ENCODE data around the gene FA2H.
"Not testable (repeated sequence)": the region's sequence is repeated elsewhere in the genome, so short reads cannot be mapped to it uniquely, and the experiment has no call there.

The FA2H gene

GRCh38 chr16:74725651-74726455, 48.8 kb downstream of the FA2H start:
- in situ Hi-C loops (cut with HindIII; ENCODE audit: low sequenced_read_pairs), result no loop called here

GRCh38 chr16:74724820-74725549, 49.6 kb downstream of the FA2H start:
- in situ Hi-C loops (cut with HindIII; ENCODE audit: low sequenced_read_pairs), result no loop called here

DNA sequence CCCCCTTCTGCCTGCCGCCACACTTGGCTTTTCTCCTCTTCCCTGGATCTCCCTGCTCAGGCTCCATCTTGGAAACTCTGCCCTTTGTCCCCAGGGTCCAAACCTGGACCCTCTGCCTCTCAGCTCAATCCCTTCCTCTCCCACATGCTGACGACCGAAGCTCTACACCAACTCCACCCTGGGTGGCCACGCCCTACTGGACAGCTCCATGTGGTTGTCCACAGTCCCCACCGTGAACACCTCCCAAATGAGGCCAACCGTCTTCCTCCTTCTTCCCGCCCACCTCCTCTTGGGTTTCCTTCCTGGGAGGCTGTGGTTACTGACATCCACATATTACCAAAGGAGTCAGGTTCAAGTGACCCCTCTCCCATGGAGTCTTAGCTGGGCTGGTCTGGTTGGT, 51.4 kb downstream of the FA2H start:
- in situ Hi-C loops (cut with HindIII; ENCODE audit: low sequenced_read_pairs), result no loop called here

DNA sequence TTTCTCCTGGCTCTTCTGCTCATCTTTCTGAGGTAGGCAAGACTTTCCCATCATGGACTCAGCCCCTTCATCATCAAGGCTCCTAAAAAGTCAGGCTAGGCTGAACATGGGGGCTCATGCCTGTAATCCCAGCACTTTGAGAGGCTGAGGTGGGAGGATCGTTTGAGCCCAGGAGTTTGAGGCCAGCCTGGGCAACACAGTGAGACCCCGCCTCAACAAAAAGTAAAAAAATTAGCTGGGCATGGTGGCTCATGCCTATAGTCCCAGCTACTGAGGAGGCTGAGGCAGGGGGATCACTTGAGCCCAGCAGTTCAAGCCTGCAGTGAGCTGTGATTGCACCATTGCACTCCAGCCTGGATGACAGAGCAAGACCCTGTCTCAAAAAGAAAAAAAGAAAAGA, 52.5 kb downstream of the FA2H start:
- in situ Hi-C loops (cut with HindIII; ENCODE audit: low sequenced_read_pairs), result not testable (repeated sequence)

DNA sequence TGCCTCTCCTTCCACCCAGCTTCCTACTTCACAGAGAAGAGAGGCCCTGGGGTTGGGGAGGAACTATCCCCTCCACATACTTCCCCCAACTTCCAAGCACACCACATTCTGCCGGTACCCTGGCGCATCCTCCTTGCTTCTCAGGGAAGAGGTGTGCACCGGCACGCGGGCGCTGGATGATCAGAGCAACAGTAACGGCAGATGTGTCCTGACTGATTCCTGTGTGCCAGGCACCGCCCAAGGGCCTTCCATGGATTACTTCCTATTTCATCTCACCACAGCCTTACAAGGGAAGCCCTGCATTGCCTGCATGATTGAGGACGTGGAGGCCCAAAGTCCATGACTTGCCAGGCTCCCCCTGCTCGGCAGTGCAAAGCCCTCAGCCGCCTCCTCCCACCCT, 52.9 kb downstream of the FA2H start:
- in situ Hi-C loops (cut with HindIII; ENCODE audit: low sequenced_read_pairs), result no loop called here

- in situ Hi-C loops (cut with HindIII; ENCODE audit: low sequenced_read_pairs), result no loop called here
Measured at GRCh38 chr16:74720579-74720978, 54.0 kb downstream of the FA2H start.

DNA sequence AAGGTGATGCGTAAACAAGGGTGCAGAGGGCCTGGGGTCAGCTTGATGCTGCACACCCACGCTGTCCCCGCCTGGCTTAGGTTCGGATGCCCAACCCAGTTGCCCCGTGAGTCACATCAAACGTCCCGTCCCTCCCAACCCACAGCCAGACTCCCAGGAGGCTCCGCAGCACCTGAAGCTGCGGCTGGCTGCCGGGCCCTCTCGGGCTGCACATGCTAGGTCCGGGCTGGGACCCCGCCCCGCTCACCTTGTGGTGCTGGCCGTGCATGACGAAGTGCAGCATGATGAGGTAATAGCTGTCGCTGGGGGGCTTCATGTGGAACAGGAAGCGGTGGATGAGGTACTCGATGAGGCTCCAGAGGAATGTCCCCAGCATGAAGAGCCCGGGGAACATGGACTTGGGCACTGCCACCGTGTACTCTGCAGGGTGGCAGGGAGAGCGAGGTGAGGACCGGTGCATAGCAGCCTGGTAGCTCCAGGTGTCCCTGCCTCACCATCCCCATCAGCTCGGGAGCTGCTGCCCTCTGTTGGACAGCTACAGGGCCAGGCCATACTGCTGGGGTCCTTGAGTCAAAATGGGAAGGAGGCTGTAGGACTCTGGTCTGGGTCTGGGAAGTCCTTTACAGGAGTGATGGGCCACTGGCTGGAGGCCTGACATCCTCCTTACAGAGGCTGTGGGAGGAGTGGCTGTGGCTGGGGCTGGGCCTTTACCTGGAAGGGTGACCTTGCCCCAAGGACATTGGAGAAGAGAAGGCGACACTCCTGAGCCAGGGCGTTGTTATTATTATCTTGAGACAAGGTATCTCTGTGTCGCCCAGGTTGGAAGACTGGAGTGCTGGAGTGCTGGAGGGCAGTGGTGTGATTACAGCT, 55.6 kb downstream of the FA2H start:
- in situ Hi-C loops (cut with HindIII; ENCODE audit: low sequenced_read_pairs), result no loop called here

DNA sequence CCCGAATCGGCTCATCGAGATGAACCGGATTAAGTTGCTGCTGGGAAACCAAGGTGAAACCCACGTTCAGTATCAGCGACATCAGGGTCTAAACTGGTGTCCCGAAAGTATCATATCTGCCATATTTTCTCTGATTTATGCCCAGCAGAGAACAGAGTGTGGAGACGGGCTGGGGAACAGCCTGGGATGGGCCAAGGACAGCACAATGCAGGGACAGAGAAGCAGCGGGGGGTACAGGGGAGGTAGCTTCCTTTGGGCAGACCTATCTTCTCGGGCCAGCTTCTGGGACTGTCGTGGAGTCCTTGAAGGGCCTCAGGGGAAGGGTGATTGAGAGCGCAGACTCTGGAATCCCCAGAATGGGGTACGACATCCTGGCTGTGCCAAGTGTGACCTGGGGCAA, 56.5 kb downstream of the FA2H start:
- in situ Hi-C loops (cut with HindIII; ENCODE audit: low sequenced_read_pairs), result no loop called here

- in situ Hi-C loops (cut with HindIII; ENCODE audit: low sequenced_read_pairs), result no loop called here
Measured at GRCh38 chr16:74717367-74717766, 57.3 kb downstream of the FA2H start.

- in situ Hi-C loops (cut with HindIII; ENCODE audit: low sequenced_read_pairs), result no loop called here
Measured at GRCh38 chr16:74716355-74716754, 58.3 kb downstream of the FA2H start.

GRCh38 chr16:74713876-74714275, 60.7 kb downstream of the FA2H start:
- in situ Hi-C loops (cut with HindIII; ENCODE audit: low sequenced_read_pairs), result no loop called here

DNA sequence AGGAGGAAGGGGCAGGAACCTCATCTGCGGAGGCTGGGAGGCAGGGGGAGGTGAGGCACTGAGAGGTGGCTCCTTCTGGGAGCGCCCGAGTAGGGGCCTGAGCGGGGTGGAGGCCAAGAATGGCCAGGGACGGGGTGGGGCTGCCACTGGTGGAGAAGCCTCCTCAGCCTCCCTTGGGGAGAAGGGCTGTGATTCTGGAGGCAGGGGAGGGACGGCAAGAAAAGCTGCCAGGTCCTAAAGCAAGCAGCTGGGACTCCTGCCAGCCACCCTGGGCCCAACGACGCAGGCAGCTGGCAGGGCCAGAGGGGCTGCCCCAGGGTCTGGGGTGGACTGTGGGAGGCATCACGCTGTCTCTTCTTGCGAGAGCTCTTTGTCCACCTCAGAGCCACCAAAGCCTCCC, 61.3 kb downstream of the FA2H start:
- in situ Hi-C loops (cut with HindIII; ENCODE audit: low sequenced_read_pairs), result no loop called here

GRCh38 chr16:74711938-74712337, 62.7 kb downstream of the FA2H start:
- in situ Hi-C loops (cut with HindIII; ENCODE audit: low sequenced_read_pairs), result no loop called here

GRCh38 chr16:74710401-74710800, 64.2 kb downstream of the FA2H start:
- in situ Hi-C loops (cut with HindIII; ENCODE audit: low sequenced_read_pairs), result no loop called here

DNA sequence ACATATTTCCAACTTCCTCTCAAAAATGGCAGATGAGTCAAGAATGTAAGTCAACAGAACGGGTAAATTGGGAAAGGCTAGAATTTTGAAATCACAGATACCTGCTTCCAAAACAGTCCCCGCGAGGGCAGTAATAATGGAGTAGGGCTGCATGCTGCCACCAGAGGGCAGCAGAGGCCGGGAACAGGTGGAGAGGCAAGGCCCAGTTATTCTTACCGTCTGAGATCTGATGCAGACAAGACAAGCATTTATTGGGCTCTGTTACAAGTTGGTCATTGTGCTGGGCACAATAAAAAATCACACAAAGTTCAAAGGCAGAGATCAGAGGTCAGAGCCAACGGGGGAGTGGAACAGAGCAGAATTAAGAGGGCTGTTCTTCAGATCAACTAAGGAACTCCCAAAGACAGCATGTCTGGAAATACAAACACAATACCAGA, 65.2 kb downstream of the FA2H start:
- in situ Hi-C loops (cut with HindIII; ENCODE audit: low sequenced_read_pairs), result no loop called here

DNA sequence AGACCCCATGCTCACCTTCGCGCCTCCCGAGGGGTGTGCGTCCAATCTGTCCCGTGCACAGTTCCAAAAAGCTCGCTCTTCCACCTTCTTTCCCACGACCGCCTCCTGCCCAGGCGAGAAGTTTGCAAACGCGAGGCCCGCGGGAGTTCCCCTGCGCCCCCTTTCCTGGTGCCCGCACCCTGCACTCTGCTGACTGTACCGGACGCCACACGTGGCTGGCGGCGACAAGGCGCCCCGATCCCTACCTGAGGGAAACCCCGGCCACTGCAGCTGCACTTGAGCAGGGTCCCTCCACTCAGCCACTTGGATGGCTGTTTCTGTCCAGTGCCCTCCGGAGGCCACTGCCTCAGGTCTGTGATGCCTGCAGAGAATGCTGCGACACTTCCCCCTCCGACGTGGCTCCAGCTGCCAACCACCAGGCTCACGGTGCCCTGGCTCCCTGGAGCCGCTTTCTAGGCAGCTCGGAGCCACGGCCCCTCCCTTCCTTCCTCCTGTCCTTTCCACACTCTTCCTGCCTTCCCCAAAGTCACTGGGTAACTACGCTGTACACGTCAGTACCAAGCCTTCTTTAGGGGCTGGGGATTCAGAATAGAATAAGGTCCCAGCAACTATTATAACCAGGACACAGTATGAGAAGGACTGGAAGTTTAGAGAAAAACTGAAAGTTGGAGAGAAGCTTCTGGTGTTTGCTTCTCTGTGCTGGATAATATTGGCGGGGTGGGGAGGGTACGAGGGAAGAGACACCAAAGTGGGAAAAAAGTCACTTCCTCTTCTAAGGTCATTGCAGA, 74.0 kb downstream of the FA2H start, which contains the start of gene MLKL:
Gene MLKL (minus strand): TSS at position 425 of the 788 bp plus-strand sequence. CDS start 5,105 bp downstream, outside the sequence.
- in situ Hi-C loops (cut with HindIII; ENCODE audit: low sequenced_read_pairs), result loop anchor here (5.0 kb wide), 1 partner anchor 48 kb away; no protein-coding TSS in a partner anchor

- in situ Hi-C loops (cut with HindIII; ENCODE audit: low sequenced_read_pairs), result loop anchor here (5.0 kb wide), 1 partner anchor 48 kb away; no protein-coding TSS in a partner anchor
Measured at GRCh38 chr16:74700116-74700437, 74.5 kb downstream of the FA2H start.

DNA sequence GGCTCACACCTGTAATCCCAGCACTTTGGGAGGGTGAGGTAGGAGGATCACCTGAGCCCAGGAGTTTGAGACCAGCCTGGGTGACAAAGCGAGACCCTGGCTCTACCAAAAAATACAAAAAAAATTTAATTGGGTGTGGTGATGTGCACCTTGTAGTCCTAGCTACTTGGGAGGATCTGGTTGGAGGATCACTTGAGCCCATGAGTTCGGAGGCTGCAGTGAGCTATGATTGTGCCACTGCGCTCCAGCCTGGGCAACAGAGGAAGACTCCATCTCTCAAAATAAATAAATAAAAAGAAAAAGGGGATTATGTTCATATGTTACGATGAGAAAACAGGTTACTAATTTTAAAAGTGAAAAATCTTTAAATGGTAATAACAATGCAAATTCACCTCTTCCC, 75.0 kb downstream of the FA2H start:
- in situ Hi-C loops (cut with HindIII; ENCODE audit: low sequenced_read_pairs), result loop anchor here (5.0 to 10.0 kb wide), 2 partner anchors 47 to 125 kb away; no protein-coding TSS in a partner anchor

DNA sequence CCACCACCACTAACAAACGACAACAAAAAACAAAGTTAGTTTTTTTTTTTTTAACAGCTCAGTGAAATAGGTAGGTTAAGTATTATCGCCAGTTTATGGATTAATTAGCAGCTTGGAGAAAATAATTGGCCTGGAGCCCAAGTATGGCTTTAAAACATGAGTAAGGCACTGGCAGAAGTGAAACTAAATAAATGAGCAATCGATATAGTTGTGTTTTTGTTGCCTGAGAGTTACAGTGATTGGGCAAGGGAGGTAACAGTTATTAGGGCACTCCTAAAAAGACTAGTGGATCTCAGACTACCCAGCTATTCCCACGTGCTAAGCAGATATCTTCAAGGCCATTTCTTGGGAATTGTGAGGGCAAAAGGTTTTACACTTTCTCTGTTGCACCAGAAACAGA, 76.4 kb downstream of the FA2H start:
- in situ Hi-C loops (cut with HindIII; ENCODE audit: low sequenced_read_pairs), result loop anchor here (10.0 kb wide), 1 partner anchor 127 kb away; no protein-coding TSS in a partner anchor
